Stimulated activated CD8-positive, alpha-beta memory T cell treated with anti-CD3 and anti-CD28 coated beads, Interleukin-7, amount 100 ng/mL, for 24 hours (primary cell): ENCODE data around the gene FAM107B.

ENCODE experiments used
- DNase-seq: peaks from one replicate; pipeline ENCODE4 v3.0.0-alpha.2; 2020; ENCODE audit warnings: low read depth

Gene FAM107B

GRCh38 chr10:14776546-14776945, 1.8 kb upstream of the FAM107B start:
- no peak for DNase-seq

- DNase-seq: no peak
Observed at GRCh38 chr10:14775656-14776055, 959 bp upstream of the FAM107B start.

GRCh38 chr10:14774214-14774580, 500 bp downstream of the FAM107B start:
- DNase-seq: no peak

GRCh38 chr10:14773551-14774213, 1.0 kb downstream of the FAM107B start:
- DNase-seq: no peak

GRCh38 chr10:14772399-14772798, 2.3 kb downstream of the FAM107B start:
- DNase-seq: no peak

- no peak for DNase-seq
Observed at GRCh38 chr10:14770927-14771326, 3.8 kb downstream of the FAM107B start.

GRCh38 chr10:14761372-14761771, 13.3 kb downstream of the FAM107B start:
- no peak for DNase-seq

GRCh38 chr10:14758994-14759664, 15.6 kb downstream of the FAM107B start:
- DNase-seq: no peak

- DNase-seq: no peak
Observed at GRCh38 chr10:14758451-14758850, 16.2 kb downstream of the FAM107B start.

GRCh38 chr10:14757986-14758385, 16.7 kb downstream of the FAM107B start:
- no peak for DNase-seq

GRCh38 chr10:14757394-14757793, 17.3 kb downstream of the FAM107B start:
- DNase-seq: no peak

GRCh38 chr10:14753441-14753840, 21.3 kb downstream of the FAM107B start:
- no peak for DNase-seq

- no peak for DNase-seq
Observed at GRCh38 chr10:14751921-14752320, 22.8 kb downstream of the FAM107B start.

- no peak for DNase-seq
Observed at GRCh38 chr10:14751014-14751896, 23.4 kb downstream of the FAM107B start.

- DNase-seq: no peak
Observed at GRCh38 chr10:14749070-14749809, 25.5 kb downstream of the FAM107B start.

GRCh38 chr10:14748441-14748840, 26.3 kb downstream of the FAM107B start:
- DNase-seq: no peak

GRCh38 chr10:14742815-14743214, 31.9 kb downstream of the FAM107B start:
- no peak for DNase-seq

GRCh38 chr10:14742382-14742781, 32.3 kb downstream of the FAM107B start:
- no peak for DNase-seq

GRCh38 chr10:14740684-14741247, 33.9 kb downstream of the FAM107B start:
- DNase-seq: no peak

- DNase-seq: no peak
Observed at GRCh38 chr10:14737808-14738545, 36.7 kb downstream of the FAM107B start.

GRCh38 chr10:14736600-14737081, 38.1 kb downstream of the FAM107B start:
- no peak for DNase-seq
